Measurements from ENCODE around the gene CDHR3. TPM values are rescaled to one million over a fixed set of nuclear protein-coding genes. Genes with fewer than 3 reads are reported as not detected.

The CDHR3 gene
- total and polyA plus RNA-seq, 9 of the 15 experiments (the other 6 are each of a cell fraction or from before 2014, with no cell fraction given) = 0.03 to 0.66 (median 0.24) TPM; not detected in 1

DNA sequence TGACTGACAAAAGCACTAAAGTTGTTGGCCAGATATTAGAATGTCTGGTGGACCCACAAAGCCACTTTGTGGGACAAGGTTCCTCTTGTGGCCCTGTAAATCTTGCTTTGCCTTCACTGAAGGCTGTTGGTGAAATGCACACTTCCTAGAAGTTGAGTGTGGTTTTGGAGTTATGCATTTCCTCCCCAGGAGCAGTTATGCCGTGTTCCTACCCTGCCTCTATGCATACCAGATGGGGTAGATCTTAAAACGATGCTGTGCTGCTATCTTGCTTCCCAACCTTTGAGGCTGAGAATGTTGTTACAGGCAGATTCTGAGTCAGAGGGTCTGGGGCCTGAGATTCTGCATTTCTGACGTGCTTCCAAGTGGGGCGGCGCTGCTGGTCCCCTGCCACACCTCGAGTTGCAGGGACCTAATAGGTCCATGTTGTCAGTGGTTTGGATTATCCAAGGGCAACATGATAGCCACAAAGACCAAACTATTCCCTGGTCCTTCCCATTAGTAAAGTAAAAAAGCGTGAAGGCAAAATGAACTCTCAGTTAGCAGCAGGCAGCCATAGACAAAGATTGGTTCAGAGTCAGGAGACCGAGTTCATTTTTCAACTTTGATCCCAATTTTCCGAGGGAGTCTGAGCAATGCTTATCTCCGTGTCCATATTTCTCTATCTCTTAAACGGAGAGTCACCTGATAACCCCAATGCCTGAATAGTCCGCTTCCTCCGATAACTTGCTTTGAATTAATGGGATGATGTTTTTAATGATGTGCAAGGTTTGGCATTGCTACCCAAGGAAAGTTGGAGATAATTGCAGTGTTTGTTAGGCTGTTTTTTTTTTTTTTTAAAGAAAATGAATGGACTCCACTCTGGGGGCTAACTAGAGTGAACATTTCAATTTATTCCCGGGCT lies 55.8 kb downstream of the CDHR3 start (continued):
- TF ChIP-seq RBM15 (IDR thresholded peaks at IDR 0.05; ENCODE audit: insufficient read depth, low read length) = no peak
- TF ChIP-seq ARNT (IDR thresholded peaks at IDR 0.05) = peak; percentile 75 to 85; a peak in 3 of 4 replicates
- peak; percentile 82 for TF ChIP-seq CCNT2 (IDR thresholded peaks at IDR 0.05; ENCODE audit: borderline replicate concordance, extremely low read depth, insufficient read length, low read depth, low read length)
- TF ChIP-seq MYNN (IDR thresholded peaks at IDR 0.05) = peak; percentile 87
- no peak for TF ChIP-seq MYNN (CRISPR knock-in tag; IDR thresholded peaks at IDR 0.05)
- TF ChIP-seq, protein P1, sequence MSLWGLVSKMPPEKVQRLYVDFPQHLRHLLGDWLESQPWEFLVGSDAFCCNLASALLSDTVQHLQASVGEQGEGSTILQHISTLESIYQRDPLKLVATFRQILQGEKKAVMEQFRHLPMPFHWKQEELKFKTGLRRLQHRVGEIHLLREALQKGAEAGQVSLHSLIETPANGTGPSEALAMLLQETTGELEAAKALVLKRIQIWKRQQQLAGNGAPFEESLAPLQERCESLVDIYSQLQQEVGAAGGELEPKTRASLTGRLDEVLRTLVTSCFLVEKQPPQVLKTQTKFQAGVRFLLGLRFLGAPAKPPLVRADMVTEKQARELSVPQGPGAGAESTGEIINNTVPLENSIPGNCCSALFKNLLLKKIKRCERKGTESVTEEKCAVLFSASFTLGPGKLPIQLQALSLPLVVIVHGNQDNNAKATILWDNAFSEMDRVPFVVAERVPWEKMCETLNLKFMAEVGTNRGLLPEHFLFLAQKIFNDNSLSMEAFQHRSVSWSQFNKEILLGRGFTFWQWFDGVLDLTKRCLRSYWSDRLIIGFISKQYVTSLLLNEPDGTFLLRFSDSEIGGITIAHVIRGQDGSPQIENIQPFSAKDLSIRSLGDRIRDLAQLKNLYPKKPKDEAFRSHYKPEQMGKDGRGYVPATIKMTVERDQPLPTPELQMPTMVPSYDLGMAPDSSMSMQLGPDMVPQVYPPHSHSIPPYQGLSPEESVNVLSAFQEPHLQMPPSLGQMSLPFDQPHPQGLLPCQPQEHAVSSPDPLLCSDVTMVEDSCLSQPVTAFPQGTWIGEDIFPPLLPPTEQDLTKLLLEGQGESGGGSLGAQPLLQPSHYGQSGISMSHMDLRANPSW (CRISPR knock-in tag; IDR thresholded peaks at IDR 0.05) = peak; percentile 55; the same call in 1 of the 2 replicates
- TF ChIP-seq SOX6 (IDR thresholded peaks at IDR 0.05) = peak; percentile 74
- peak; percentile 91 for TF ChIP-seq EP300 (IDR thresholded peaks at IDR 0.05; ENCODE audit: low read length)
- TF ChIP-seq ZNF24 (IDR thresholded peaks at IDR 0.05) = peak; percentile 33; the same call in 1 of the 2 replicates
- no peak for TF ChIP-seq SMC3 (conservative IDR thresholded peaks at IDR 0.05; ENCODE audit: insufficient read depth, low read depth, low read length)
- peak; percentile 95 for TF ChIP-seq DPF2 (IDR thresholded peaks at IDR 0.05)
- TF ChIP-seq, protein P2, sequence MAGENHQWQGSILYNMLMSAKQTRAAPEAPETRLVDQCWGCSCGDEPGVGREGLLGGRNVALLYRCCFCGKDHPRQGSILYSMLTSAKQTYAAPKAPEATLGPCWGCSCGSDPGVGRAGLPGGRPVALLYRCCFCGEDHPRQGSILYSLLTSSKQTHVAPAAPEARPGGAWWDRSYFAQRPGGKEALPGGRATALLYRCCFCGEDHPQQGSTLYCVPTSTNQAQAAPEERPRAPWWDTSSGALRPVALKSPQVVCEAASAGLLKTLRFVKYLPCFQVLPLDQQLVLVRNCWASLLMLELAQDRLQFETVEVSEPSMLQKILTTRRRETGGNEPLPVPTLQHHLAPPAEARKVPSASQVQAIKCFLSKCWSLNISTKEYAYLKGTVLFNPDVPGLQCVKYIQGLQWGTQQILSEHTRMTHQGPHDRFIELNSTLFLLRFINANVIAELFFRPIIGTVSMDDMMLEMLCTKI (IDR thresholded peaks at IDR 0.05; ENCODE audit: partially characterized antibody) = no peak
- no peak for TF ChIP-seq SRSF9 (IDR thresholded peaks at IDR 0.05; ENCODE audit: borderline replicate concordance, low read depth, low read length)
- TF ChIP-seq XRCC4 (IDR thresholded peaks at IDR 0.05; ENCODE audit: extremely low read depth, insufficient read depth, insufficient read length) = no peak
- TF ChIP-seq POLR2G (IDR thresholded peaks at IDR 0.05; ENCODE audit: low read depth, low read length) = no peak
- no peak for TF ChIP-seq ZNF324 (CRISPR knock-in tag; IDR thresholded peaks at IDR 0.05)
- peak in 1 of 2 experiments; percentile 10 for TF ChIP-seq E2F6 (IDR thresholded peaks at IDR 0.05; ENCODE audit: borderline replicate concordance in 1 of 2, extremely low read depth in 1 of 2, insufficient read depth in 1 of 2, insufficient read length in 1 of 2, low read depth in 1 of 2, low read length in 1 of 2, poor library complexity in 1 of 2, severe bottlenecking in 1 of 2)
- peak; percentile 94 for TF ChIP-seq SMARCE1 (IDR thresholded peaks at IDR 0.05)
- no peak for TF ChIP-seq SIRT6 (IDR thresholded peaks at IDR 0.05; ENCODE audit: low read depth, low read length)
- TF ChIP-seq HOXB6 (CRISPR knock-in tag; IDR thresholded peaks at IDR 0.05; ENCODE audit: borderline replicate concordance) = no peak
- peak; percentile 92 for TF ChIP-seq SMARCA4 (IDR thresholded peaks at IDR 0.05)
- peak; percentile 83; the same call in 1 of the 2 replicates for TF ChIP-seq HMBOX1 (IDR thresholded peaks at IDR 0.05)
- peak; percentile 35; the same call in 1 of the 2 replicates for TF ChIP-seq GATAD2B (IDR thresholded peaks at IDR 0.05; ENCODE audit: borderline replicate concordance)

All from K562 (cell line).